HEK293 (cell line): Measurements from ENCODE around the gene DPH2.

Experiments
- CTCF ChIA-PET: fragments of 350-600 bp; formaldehyde crosslinking; extraction: SDS; loops from one replicate; lab custom pipeline; 2021; ENCODE audit warnings: antibody characterized with exemption; lab: Yijun Ruan, JAX
- POLR2A ChIA-PET: fragments of 300-600 bp; formaldehyde crosslinking; extraction: SDS; loops from one replicate; lab custom pipeline; 2020; ENCODE audit warnings: antibody characterized with exemption, inconsistent platforms; lab: Yijun Ruan, JAX
- H3K27ac ChIP-seq: fragments of 200-500 bp; sonication (Bioruptor generic); 2 replicates; pipeline ENCODE4 v1.5.1; 2014; ENCODE audit warnings: low read depth, low read length, control low read depth, inconsistent platforms; ENCODE audit errors: extremely low read depth
- H3K36me3 ChIP-seq, 2 experiments: fragments of 200-500 bp in 1 of 2; sonication (Bioruptor generic) in 1 of 2; 1 replicate in 1 of 2; 2 replicates in 1 of 2; pipeline ENCODE4 v1.5.1; 2014 to 2017; ENCODE audit warnings: inconsistent platforms in 2 of 2, low read length in 2 of 2; ENCODE audit not compliant: control insufficient read depth in 2 of 2, insufficient read depth in 1 of 2
- H3K4me1 ChIP-seq: fragments of 200-500 bp; sonication (Bioruptor generic); 2 replicates; pipeline ENCODE4 v1.5.1; 2014; ENCODE audit warnings: mild to moderate bottlenecking, low read length, inconsistent platforms; ENCODE audit not compliant: control insufficient read depth, insufficient read depth
- H3K4me3 ChIP-seq: 2 replicates; pipeline ENCODE4 v1.5.1; 2011; ENCODE audit warnings: low read depth, mild to moderate bottlenecking, control low read depth, low read length, moderate library complexity
- H3K9me3 ChIP-seq: fragments of 200-500 bp; sonication (Bioruptor generic); 2 replicates; pipeline ENCODE4 v1.5.1; 2014; ENCODE audit warnings: low read depth, low read length, inconsistent platforms; ENCODE audit not compliant: control insufficient read depth, insufficient read depth
- EGR2 ChIP-seq: fragments of 450-650 bp; formaldehyde crosslinking; IDR thresholded peaks from 2 replicates; pipeline ENCODE4 v1.5.1; 2016; ENCODE audit warnings: low read depth, missing biosample characterization, missing genetic modification characterization
- ELK4 ChIP-seq: IDR thresholded peaks from 2 replicates; pipeline ENCODE4 v1.6.1; 2011; ENCODE audit warnings: mild to moderate bottlenecking, low read depth, low read length, borderline replicate concordance
- GLIS2 ChIP-seq: fragments of 450-650 bp; formaldehyde crosslinking; IDR thresholded peaks from 2 replicates; pipeline ENCODE4 v1.5.1; 2016; ENCODE audit warnings: missing biosample characterization, missing genetic modification characterization
- MYNN ChIP-seq: fragments of 450-650 bp; formaldehyde crosslinking; IDR thresholded peaks from 2 replicates; pipeline ENCODE4 v1.5.1; 2016; ENCODE audit warnings: missing biosample characterization, missing genetic modification characterization, borderline replicate concordance
- OVOL3 ChIP-seq: fragments of 450-650 bp; formaldehyde crosslinking; IDR thresholded peaks from 2 replicates; pipeline ENCODE4 v1.5.1; 2016; ENCODE audit warnings: missing biosample characterization, missing genetic modification characterization
- SCRT2 ChIP-seq: fragments of 450-650 bp; formaldehyde crosslinking; IDR thresholded peaks from 2 replicates; pipeline ENCODE4 v1.5.1; 2016; ENCODE audit warnings: missing biosample characterization, missing genetic modification characterization
- TSHZ1 ChIP-seq: fragments of 450-650 bp; formaldehyde crosslinking; IDR thresholded peaks from 2 replicates; pipeline ENCODE4 v1.5.1; 2016; ENCODE audit warnings: missing biosample characterization, missing genetic modification characterization, borderline replicate concordance
- WT1 ChIP-seq: fragments of 450-650 bp; formaldehyde crosslinking; IDR thresholded peaks from 2 replicates; pipeline ENCODE4 v1.5.1; 2016; ENCODE audit warnings: missing biosample characterization, missing genetic modification characterization
- YY1 ChIP-seq: fragments of 450-650 bp; formaldehyde crosslinking; IDR thresholded peaks from 2 replicates; pipeline ENCODE4 v1.5.1; 2018; ENCODE audit warnings: missing biosample characterization, missing genetic modification characterization
- ZBTB1 ChIP-seq: fragments of 450-650 bp; formaldehyde crosslinking; IDR thresholded peaks from 2 replicates; pipeline ENCODE4 v1.5.1; 2016; ENCODE audit warnings: missing biosample characterization, missing genetic modification characterization
- ZBTB17 ChIP-seq: fragments of 450-650 bp; formaldehyde crosslinking; IDR thresholded peaks from 2 replicates; pipeline ENCODE4 v1.5.1; 2016; ENCODE audit warnings: missing biosample characterization, missing genetic modification characterization
- ZBTB48 ChIP-seq: fragments of 450-650 bp; formaldehyde crosslinking; IDR thresholded peaks from 2 replicates; pipeline ENCODE4 v1.5.1; 2016; ENCODE audit warnings: missing biosample characterization, missing genetic modification characterization
- ZNF132 ChIP-seq: fragments of 450-650 bp; formaldehyde crosslinking; IDR thresholded peaks from 2 replicates; pipeline ENCODE4 v1.5.1; 2017; ENCODE audit warnings: missing biosample characterization, missing genetic modification characterization, borderline replicate concordance
- ZNF133 ChIP-seq: fragments of 450-650 bp; formaldehyde crosslinking; IDR thresholded peaks from 2 replicates; pipeline ENCODE4 v1.5.1; 2016; ENCODE audit warnings: missing biosample characterization, missing genetic modification characterization
- ZNF24 ChIP-seq: fragments of 450-650 bp; formaldehyde crosslinking; IDR thresholded peaks from 2 replicates; pipeline ENCODE4 v1.5.1; 2016; ENCODE audit warnings: missing biosample characterization, missing genetic modification characterization
- ZNF366 ChIP-seq: fragments of 450-650 bp; formaldehyde crosslinking; conservative IDR thresholded peaks from 2 replicates; pipeline ENCODE4 v1.5.1; 2016; ENCODE audit warnings: missing biosample characterization, missing genetic modification characterization
- ZNF37A ChIP-seq: fragments of 450-650 bp; IDR thresholded peaks from 2 replicates; pipeline ENCODE4 v1.5.1; 2018; ENCODE audit warnings: missing biosample characterization, missing genetic modification characterization
- ZNF394 ChIP-seq: fragments of 450-650 bp; formaldehyde crosslinking; IDR thresholded peaks from 2 replicates; pipeline ENCODE4 v1.5.1; 2016; ENCODE audit warnings: missing biosample characterization, missing genetic modification characterization, mild to moderate bottlenecking, moderate library complexity, borderline replicate concordance
- ZNF544 ChIP-seq: fragments of 450-650 bp; formaldehyde crosslinking; IDR thresholded peaks from 2 replicates; pipeline ENCODE4 v1.5.0; 2017; ENCODE audit warnings: missing biosample characterization, missing genetic modification characterization
- ZNF596 ChIP-seq: fragments of 450-650 bp; IDR thresholded peaks from 2 replicates; pipeline ENCODE4 v1.5.0; 2018; ENCODE audit warnings: missing biosample characterization, mild to moderate bottlenecking, missing genetic modification characterization, moderate library complexity
- ZNF837 ChIP-seq: fragments of 450-650 bp; formaldehyde crosslinking; IDR thresholded peaks from 2 replicates; pipeline ENCODE4 v1.5.1; 2016; ENCODE audit warnings: missing biosample characterization, missing genetic modification characterization
- ZSCAN30 ChIP-seq: fragments of 450-650 bp; IDR thresholded peaks from 2 replicates; pipeline ENCODE4 v1.5.1; 2018; ENCODE audit warnings: missing biosample characterization, mild to moderate bottlenecking, missing genetic modification characterization, moderate library complexity
- TF ChIP-seq, protein P1 (sequence below): sonication (generic); formaldehyde crosslinking; IDR thresholded peaks from 2 replicates; pipeline ENCODE4 v1.8.1; 2022; ENCODE audit warnings: mild to moderate bottlenecking, moderate library complexity, missing genetic modification reagents
- TF ChIP-seq, protein P2 (sequence below): fragments of 450-650 bp; IDR thresholded peaks from 2 replicates; pipeline ENCODE4 v1.5.1; 2018; ENCODE audit warnings: missing biosample characterization, missing genetic modification characterization

DPH2 gene

GRCh38 chr1:43934101-43934985 lies 35.5 kb upstream of the DPH2 start (continued):
- TF ChIP-seq ZNF394 (tag by site-specific recombination) (peak; percentile 96), ZNF24 (0 out of 2 replicates have a peak, but pooled peaks have one; percentile 16), GLIS2 (tag by site-specific recombination) (0 out of 2 replicates have a peak, but pooled peaks have one; percentile 19), ZNF544 (tag by site-specific recombination) (no peak), ZBTB17 (peak; percentile 61; the same call in 1 of the 2 replicates), ZSCAN30 (0 out of 2 replicates have a peak, but pooled peaks have one; percentile 59), SCRT2 (tag by site-specific recombination) (peak; percentile 60; the same call in 1 of the 2 replicates)

GRCh38 chr1:43934986-43935324 lies 34.9 kb upstream of the DPH2 start:
- H3K9me3 ChIP-seq = no peaks in the 10 kb centered on the region
- peaks cover 3% of the 10 kb centered on the region; the same call in 1 of the 2 replicates for H3K4me1 ChIP-seq
- H3K4me3 ChIP-seq = no peak overlapping the region
- ChIA-PET CTCF (interaction anchor here (0.6 to 12.4 kb wide), 90 partner anchors 9 to 718 kb away, joined by 3 to 555 read pairs (median 4); partner anchors contain the start of genes DPH2, IPO13, KDM4A and SLC6A9), POLR2A (interaction anchor here (1.0 to 1.5 kb wide), 6 partner anchors 11 to 284 kb away, joined by 4 to 17 read pairs (median 6); partner anchors contain the start of genes IPO13 and KDM4A)
- no peak overlapping the region for H3K27ac ChIP-seq
- TF ChIP-seq ZNF837 (tag by site-specific recombination) (no peak), ZNF394 (tag by site-specific recombination) (no peak), ZNF37A (no peak), ELK4 (no peak), OVOL3 (tag by site-specific recombination) (no peak), WT1 (tag by site-specific recombination) (no peak), ZNF366 (tag by site-specific recombination) (no peak), ZNF133 (tag by site-specific recombination) (no peak), EGR2 (tag by site-specific recombination) (no peak)
- H3K36me3 ChIP-seq = peaks cover 0 to 9% of the 10 kb centered on the region in 2 experiments; a peak in 1 of 3 replicates

- Histone ChIP-seq H3K36me3 (peaks cover 0 to 9% of the 10 kb centered on the region in 2 experiments; a peak in 1 of 3 replicates), H3K27ac (no peak overlapping the region), H3K4me3 (no peak overlapping the region), H3K4me1 (peaks cover 3% of the 10 kb centered on the region; the same call in 1 of the 2 replicates), H3K9me3 (no peaks in the 10 kb centered on the region)
- POLR2A ChIA-PET = interaction anchor here (1.3 to 1.5 kb wide), 2 partner anchors 11 to 172 kb away, joined by 8 to 17 read pairs; partner anchors contain the start of gene IPO13
- CTCF ChIA-PET = interaction anchor here (0.8 to 12.4 kb wide), 38 partner anchors 9 to 717 kb away, joined by 3 to 555 read pairs (median 6); partner anchors contain the start of gene IPO13
- TF ChIP-seq, protein P1, sequence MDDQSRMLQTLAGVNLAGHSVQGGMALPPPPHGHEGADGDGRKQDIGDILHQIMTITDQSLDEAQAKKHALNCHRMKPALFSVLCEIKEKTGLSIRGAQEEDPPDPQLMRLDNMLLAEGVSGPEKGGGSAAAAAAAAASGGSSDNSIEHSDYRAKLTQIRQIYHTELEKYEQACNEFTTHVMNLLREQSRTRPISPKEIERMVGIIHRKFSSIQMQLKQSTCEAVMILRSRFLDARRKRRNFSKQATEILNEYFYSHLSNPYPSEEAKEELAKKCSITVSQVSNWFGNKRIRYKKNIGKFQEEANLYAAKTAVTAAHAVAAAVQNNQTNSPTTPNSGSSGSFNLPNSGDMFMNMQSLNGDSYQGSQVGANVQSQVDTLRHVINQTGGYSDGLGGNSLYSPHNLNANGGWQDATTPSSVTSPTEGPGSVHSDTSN = no peak
- TF ChIP-seq YY1 (tag by site-specific recombination) (no peak), ZNF596 (tag by site-specific recombination) (no peak), ZNF132 (tag by site-specific recombination) (no peak), MYNN (no peak), ZBTB48 (tag by site-specific recombination) (no peak), ZBTB1 (no peak), TSHZ1 (no peak)
- TF ChIP-seq, protein P2, sequence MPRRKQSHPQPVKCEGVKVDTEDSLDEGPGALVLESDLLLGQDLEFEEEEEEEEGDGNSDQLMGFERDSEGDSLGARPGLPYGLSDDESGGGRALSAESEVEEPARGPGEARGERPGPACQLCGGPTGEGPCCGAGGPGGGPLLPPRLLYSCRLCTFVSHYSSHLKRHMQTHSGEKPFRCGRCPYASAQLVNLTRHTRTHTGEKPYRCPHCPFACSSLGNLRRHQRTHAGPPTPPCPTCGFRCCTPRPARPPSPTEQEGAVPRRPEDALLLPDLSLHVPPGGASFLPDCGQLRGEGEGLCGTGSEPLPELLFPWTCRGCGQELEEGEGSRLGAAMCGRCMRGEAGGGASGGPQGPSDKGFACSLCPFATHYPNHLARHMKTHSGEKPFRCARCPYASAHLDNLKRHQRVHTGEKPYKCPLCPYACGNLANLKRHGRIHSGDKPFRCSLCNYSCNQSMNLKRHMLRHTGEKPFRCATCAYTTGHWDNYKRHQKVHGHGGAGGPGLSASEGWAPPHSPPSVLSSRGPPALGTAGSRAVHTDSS = no peak
Measured at GRCh38 chr1:43935711-43936427, 33.9 kb upstream of the DPH2 start.
